A673 (cell line): ENCODE data around the gene ZFP36. TPM values are rescaled to one million over a fixed set of nuclear protein-coding genes. Genes with fewer than 3 reads are reported as not detected.

Experiments
- BruUV-seq: library from RNA; stranded (reverse); fragments of 400-500 nt; replicated peaks from 2 replicates; lab custom pipeline; 2021; lab: Mats Ljungman, UMichigan
- CTCF ChIA-PET: fragments of 300-600 bp; sonication (Branson Sonifier 250); formaldehyde crosslinking; loops from one replicate; lab custom pipeline; 2022; ENCODE audit warnings: antibody characterized with exemption; lab: Charles Lee
- POLR2A ChIA-PET: fragments of 300-600 bp; sonication (Branson Sonifier 250); formaldehyde crosslinking; loops from one replicate; lab custom pipeline; 2022; ENCODE audit warnings: antibody characterized with exemption; ENCODE audit not compliant: low non-redundant PET; lab: Charles Lee
- DNase-seq: peaks from one replicate; pipeline ENCODE4 v3.0.0-alpha.2; 2015; ENCODE audit warnings: low spot score
- H3K27ac ChIP-seq: fragments of 200-600 bp; sonication (generic); 2 replicates; pipeline ENCODE4 v1.5.1; 2016; ENCODE audit warnings: mixed run types, low read depth, mild to moderate bottlenecking, mixed read lengths, antibody characterized with exemption, low read length; ENCODE audit not compliant: poor library complexity, severe bottlenecking
- H3K27me3 ChIP-seq: fragments of 200-600 bp; sonication (generic); replicated peaks from 2 replicates; pipeline ENCODE4 v1.6.1; 2017; ENCODE audit warnings: mixed run types, low read depth, mild to moderate bottlenecking, mixed read lengths, antibody characterized with exemption, low read length; ENCODE audit not compliant: insufficient read depth, poor library complexity
- H3K36me3 ChIP-seq: fragments of 200-600 bp; sonication (generic); 2 replicates; pipeline ENCODE4 v1.6.1; 2016; ENCODE audit warnings: mixed run types, mild to moderate bottlenecking, mixed read lengths, antibody characterized with exemption, low read length; ENCODE audit not compliant: insufficient read depth, poor library complexity, severe bottlenecking
- H3K4me1 ChIP-seq: fragments of 200-600 bp; sonication (generic); 2 replicates; pipeline ENCODE4 v1.6.1; 2017; ENCODE audit warnings: mixed run types, mild to moderate bottlenecking, mixed read lengths, antibody characterized with exemption, low read length; ENCODE audit not compliant: insufficient read depth, poor library complexity, severe bottlenecking
- H3K4me3 ChIP-seq: fragments of 200-600 bp; sonication (generic); 2 replicates; pipeline ENCODE4 v1.5.1; 2016; ENCODE audit warnings: low read depth, mixed run types, mild to moderate bottlenecking, mixed read lengths, low read length; ENCODE audit not compliant: poor library complexity, severe bottlenecking
- H3K9me3 ChIP-seq: fragments of 200-600 bp; sonication (generic); 2 replicates; pipeline ENCODE4 v1.6.1; 2016; ENCODE audit warnings: mixed run types, low read depth, mild to moderate bottlenecking, mixed read lengths, antibody characterized with exemption, low read length; ENCODE audit not compliant: poor library complexity, severe bottlenecking
- EZH2 ChIP-seq: fragments of 200-600 bp; sonication (generic); IDR thresholded peaks from 2 replicates; pipeline ENCODE4 v1.6.1; 2017; ENCODE audit warnings: borderline replicate concordance, low read depth, mild to moderate bottlenecking, mixed read lengths, antibody characterized with exemption, low read length; ENCODE audit not compliant: poor library complexity, severe bottlenecking
- intact Hi-C: fragments of 100-400 bp; cut with micrococcal nuclease; formaldehyde crosslinking; loops from one replicate; pipeline ENCODE4 v1.10.0; 2022; ENCODE audit not compliant: unreplicated experiment
- total RNA-seq: library from RNA; stranded (reverse); gene quantifications from 2 replicates; pipeline ENCODE4 v1.2.3, GENCODE V29; 2021
- TF ChIP-seq, protein P1 (sequence below): fragments of 300-800, 200-600 bp; sonication (generic); conservative IDR thresholded peaks from 2 replicates; pipeline ENCODE4 v1.5.1; 2017; ENCODE audit warnings: low read depth, mild to moderate bottlenecking, antibody characterized with exemption, low read length, moderate library complexity, mixed read lengths

ZFP36 gene
- total RNA-seq, 1 experiment from 2014 or later: 7.1 TPM

- Histone ChIP-seq H3K4me3 (peak overlapping the region; percentile 50), H3K4me1 (peaks cover 27% of the 10 kb centered on the region), H3K36me3 (no peaks in the 10 kb centered on the region), H3K27me3 (no peaks in the 10 kb centered on the region), H3K9me3 (no peaks in the 10 kb centered on the region), H3K27ac (peak overlapping the region; percentile 98)
- TF ChIP-seq, protein P1, sequence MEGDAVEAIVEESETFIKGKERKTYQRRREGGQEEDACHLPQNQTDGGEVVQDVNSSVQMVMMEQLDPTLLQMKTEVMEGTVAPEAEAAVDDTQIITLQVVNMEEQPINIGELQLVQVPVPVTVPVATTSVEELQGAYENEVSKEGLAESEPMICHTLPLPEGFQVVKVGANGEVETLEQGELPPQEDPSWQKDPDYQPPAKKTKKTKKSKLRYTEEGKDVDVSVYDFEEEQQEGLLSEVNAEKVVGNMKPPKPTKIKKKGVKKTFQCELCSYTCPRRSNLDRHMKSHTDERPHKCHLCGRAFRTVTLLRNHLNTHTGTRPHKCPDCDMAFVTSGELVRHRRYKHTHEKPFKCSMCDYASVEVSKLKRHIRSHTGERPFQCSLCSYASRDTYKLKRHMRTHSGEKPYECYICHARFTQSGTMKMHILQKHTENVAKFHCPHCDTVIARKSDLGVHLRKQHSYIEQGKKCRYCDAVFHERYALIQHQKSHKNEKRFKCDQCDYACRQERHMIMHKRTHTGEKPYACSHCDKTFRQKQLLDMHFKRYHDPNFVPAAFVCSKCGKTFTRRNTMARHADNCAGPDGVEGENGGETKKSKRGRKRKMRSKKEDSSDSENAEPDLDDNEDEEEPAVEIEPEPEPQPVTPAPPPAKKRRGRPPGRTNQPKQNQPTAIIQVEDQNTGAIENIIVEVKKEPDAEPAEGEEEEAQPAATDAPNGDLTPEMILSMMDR: no peak
- DNase-seq: peak; percentile 91
- intact Hi-C loops: no loop called here
- BruUV-seq: TSS peak; percentile 70
- ChIA-PET POLR2A (interaction anchor here (0.5 kb wide), 1 partner anchor 431 kb away, joined by 3 read pairs; no protein-coding TSS in a partner anchor), CTCF (no interaction called here)
Measured at GRCh38 chr19:39402346-39403300, 4.0 kb upstream of the ZFP36 start.

DNA sequence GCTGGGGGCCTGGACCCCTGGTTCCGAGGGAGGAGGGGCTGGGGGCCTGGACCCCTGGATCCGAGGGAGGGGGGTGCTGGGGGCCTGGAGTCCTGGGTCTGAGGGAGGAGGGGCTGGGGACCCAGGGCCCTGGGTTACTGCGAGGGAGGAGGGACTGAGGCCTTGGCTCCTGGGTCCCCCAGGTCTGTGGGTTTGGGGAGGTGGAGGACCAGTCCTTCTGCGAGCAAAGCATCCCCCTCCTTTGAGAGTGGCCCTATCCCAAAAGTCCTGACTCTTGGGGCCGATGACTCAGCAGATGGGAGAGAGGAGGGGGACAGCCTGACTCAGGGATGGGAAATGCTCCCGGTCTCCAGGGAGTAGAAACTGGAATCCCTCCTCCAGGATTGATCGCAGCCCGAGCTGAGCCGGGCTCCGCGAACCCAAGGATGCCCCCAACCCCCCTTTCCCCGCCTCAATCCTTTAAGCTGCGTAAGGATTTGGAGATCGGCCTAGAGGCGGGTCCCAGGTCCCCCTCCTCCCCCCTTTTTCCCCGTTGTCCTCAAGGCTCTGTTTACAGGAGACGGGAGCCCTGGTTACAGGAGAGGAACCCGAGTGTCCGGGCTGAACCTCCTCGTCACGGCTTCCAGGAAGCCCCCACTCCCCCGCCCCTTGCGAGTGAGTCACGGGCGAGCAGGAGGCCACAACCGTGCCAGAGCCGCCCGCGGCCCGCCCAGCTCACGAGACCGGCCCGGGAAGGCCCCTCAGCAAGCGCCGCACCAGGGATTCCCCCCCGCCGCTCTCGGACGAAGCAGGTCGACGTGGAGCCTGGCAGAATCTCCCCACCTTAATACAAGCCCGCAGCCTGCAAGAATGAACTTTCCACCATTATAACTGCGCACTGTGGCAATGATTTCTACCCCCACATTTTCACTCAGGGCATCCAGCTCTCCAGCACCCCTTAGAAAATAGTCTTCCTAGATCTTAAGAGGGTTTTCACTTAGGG lies 3.0 kb upstream of the ZFP36 start:
- Histone ChIP-seq H3K9me3 (no peaks in the 10 kb centered on the region), H3K4me1 (peaks cover 33% of the 10 kb centered on the region), H3K27ac (peak overlapping the region; percentile 98), H3K36me3 (peaks cover 6% of the 10 kb centered on the region), H3K27me3 (no peaks in the 10 kb centered on the region), H3K4me3 (peak overlapping the region; percentile 50)
- peak; percentile 94 for DNase-seq
- BruUV-seq: no TSS peak
- no peak for TF ChIP-seq EZH2
- TF ChIP-seq, protein P1: no peak
- POLR2A ChIA-PET: interaction anchor here (0.5 to 1.0 kb wide), 3 partner anchors 12 to 447 kb away, joined by 3 to 4 read pairs (median 3); partner anchors contain the start of gene MED29
- intact Hi-C loops: no loop called here
- CTCF ChIA-PET: no interaction called here

DNA sequence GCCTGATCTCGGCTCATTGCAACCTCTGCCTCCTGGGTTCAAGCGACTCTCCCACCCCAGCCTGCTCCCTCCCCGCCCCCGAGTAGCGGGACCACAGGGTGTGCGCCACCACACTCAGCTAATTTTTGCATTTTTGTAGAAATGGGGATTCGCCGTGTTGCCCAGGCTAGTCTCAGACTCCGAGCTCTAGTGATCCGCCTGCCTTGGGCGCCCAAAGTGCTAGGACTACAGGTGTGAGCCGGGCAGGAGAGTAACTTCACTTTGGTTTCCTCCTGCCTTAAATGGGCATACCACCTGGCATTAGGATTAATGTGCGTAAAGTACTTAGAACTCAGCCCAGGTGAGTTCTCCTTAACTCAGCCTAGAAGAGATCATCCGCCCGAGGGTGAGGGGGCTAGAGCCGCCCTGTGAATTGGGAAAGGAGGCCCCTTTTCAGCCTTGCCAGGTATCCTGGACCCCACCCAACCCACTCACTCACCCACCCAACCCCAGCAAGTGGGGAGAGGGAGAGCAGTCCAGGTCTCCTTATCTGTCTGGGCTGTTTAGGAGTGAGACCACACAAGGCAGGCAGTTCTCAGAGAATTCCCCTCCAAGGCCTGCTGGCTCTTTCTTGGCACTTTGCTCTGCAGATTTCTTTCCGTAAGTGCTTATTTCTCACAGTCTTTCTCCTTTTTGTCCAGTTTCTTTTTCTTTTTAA lies 1.2 kb upstream of the ZFP36 start:
- H3K36me3 ChIP-seq: peaks cover 7% of the 10 kb centered on the region
- POLR2A ChIA-PET: no interaction called here
- CTCF ChIA-PET: interaction anchor here (0.6 to 1.4 kb wide), 2 partner anchors 8 to 536 kb away, joined by 3 to 6 read pairs; no protein-coding TSS in a partner anchor
- peak overlapping the region; percentile 16 for H3K27ac ChIP-seq
- TF ChIP-seq, protein P1: no peak
- no peak for TF ChIP-seq EZH2
- H3K4me3 ChIP-seq: no peak overlapping the region
- intact Hi-C loops: no loop called here
- no TSS peak for BruUV-seq
- DNase-seq: no peak
- H3K27me3 ChIP-seq: no peaks in the 10 kb centered on the region
- no peaks in the 10 kb centered on the region for H3K9me3 ChIP-seq
- H3K4me1 ChIP-seq: peaks cover 42% of the 10 kb centered on the region
